GM21390 (cell line): ENCODE results near the gene CARMIL1.
A peak's percentile ranks its signal among the peaks of the same experiment; 100 is the strongest.

Source experiments
- ATAC-seq: cut with Tn5 transposase; IDR thresholded peaks from one replicate; pipeline ENCODE4 v1.9.1; 2021; ENCODE audit not compliant: unreplicated experiment

CARMIL1 gene

GRCh38 chr6:25464225-25464624, 185.1 kb downstream of the CARMIL1 start:
- no peak for ATAC-seq

DNA sequence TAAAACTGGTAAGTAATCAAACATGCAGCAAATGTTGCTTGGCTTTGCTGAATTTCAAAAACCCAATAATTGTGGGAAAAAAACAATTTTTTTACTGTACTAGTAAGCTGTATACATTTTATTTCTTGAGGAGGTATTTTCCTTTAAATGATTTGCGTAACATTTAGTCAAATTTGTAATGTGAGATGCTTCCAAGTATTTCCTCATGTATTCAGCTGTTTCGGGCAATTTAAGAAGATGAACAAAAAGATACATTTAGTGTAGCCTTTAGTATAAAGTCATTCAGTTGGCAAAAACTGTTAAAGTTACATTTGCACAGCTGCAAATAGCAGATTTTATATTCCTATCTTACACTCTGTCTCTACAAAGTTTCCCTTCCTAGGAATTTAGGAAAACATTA, 186.8 kb downstream of the CARMIL1 start:
- ATAC-seq, result no peak

DNA sequence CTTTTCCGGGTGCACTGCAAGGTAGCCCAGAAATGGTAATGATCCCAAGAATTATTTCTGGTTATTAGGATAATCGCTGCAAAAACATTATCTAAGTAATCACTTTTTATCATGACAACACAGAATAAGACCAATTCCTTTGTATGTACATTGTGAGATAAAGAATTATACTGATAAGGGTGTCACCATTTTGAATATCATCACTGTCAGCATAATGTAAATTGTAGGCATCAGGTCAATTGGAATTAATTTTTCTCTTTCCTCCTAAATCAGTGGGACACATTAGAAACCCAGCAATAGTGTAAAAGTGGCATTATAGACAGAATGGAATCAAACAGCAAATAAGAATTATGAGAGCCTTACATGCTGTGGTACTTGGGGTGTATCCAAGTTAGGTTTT, 189.7 kb downstream of the CARMIL1 start:
- no peak for ATAC-seq

- ATAC-seq, result no peak
Observed at GRCh38 chr6:25469797-25470388, 190.7 kb downstream of the CARMIL1 start.

DNA sequence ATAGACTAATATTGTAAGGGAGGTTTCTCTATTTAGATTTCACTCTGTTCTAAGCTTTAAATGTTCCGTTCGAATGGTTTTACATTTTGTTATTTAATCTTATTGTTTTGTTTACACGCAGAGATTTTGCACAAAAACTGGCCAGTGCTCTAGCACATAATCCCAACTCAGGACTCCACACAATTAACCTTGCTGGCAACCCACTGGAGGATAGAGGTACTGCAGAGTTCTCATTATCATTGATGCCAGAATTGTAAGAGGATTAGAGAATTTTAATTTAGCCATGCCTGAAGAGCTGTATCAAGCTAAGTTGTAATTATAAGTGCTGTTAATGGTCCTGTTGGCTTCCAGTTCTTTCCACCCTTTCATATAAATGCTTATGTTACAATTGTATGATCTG, 193.1 kb downstream of the CARMIL1 start:
- no peak for ATAC-seq

GRCh38 chr6:25472906-25473305, 193.7 kb downstream of the CARMIL1 start:
- no peak for ATAC-seq

DNA sequence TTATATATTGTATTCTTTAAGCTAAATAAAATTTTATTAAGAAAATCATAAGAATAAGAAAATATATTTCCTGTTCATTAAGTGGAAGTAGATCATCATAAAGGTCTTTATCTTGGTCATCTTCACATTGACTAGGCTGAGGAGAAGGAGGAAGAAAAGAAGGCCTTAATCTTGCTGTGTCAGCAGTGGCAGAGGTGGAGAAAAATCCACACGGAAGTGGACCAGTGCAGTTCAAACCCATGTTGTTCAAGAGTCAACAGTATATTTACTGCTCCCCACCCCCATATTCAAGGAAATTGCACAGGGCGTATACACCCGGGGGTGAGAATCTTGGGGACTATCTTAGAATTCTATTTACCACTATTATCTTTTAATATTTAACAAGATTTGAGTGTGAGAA, 194.3 kb downstream of the CARMIL1 start:
- no peak for ATAC-seq

DNA sequence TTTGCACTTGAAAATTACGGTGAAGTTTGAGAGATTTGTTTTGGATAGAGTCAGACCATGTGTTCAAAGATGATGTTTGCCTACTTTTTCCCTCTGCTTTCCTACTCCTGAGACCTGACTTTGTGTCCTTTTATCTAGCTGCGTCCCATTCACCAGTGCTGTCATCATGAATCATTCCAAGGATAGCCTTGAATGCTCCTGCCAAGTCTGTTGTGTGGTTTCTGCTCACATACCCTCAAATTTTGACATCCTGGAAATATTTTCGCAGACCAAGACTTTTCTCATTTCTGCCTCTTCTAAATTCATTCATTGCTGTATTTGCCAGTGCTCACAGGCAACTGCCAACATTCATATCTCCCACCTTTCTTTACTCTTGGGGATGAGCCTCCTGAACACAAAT, 197.0 kb downstream of the CARMIL1 start:
- no peak for ATAC-seq

DNA sequence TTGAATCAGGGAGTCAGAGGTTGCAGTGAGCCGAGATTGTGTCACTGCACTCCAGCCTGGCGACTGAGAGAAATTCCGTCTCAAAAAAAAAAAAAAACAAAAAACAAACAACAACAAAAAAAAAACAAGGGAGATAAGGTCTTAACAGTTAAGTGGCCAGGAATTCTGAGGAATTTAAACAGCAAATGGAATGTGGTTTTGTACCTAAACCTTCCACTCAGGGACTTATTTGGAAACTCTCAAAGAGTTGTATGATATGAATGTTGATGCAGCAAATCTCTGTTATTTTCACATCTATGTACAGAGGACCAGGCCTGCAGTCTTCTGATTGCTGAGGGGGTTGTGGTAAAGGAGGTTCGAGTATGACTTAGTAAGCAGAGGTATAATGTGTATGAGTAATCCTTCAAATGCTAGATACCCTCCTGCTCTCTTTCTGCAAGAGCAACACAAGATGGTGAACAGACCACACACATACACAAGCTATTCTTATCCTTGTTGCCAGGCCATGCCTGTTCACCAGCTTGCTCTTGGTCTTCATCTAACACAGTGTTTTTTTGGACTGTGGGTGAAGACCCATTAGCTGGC, 197.9 kb downstream of the CARMIL1 start:
- ATAC-seq, result no peak

DNA sequence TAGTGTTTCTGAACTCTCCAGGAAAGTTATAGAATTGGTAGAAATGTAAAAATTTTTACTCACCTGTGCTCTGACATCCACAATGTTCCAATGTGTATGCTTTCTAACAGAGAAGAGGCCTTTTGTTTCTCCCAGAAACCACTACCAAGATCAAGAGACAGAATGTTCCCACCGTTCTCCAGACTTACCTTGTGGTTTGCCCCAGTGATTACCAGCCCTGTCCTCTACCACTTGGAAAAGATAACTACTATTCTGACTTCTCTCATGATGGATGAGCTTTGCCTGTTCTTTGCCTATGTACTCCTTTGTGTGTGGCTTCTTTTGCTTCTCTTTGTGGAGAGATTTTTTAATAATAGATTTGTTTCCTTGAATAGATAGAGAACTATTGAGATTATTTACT, 199.8 kb downstream of the CARMIL1 start:
- ATAC-seq, result no peak

GRCh38 chr6:25481267-25481666, 202.1 kb downstream of the CARMIL1 start:
- no peak for ATAC-seq

DNA sequence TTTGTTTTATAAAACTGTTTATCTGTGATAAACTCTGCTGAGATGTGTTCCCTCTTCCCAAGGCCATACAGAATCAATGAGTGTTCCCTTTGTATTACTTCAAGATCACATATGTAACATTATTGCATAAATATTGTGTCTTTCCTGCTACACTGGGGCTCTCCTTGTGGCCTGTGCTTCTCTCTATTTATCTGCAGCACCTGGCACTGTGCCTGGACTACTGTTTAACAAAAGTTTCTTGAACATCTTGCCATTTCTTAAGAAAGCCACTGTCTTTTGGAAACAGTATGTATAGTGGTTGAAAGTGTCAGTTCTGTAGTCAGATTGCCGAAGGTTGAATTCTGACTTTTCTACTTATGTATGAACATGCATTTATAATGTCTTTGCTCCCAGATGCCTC, 203.8 kb downstream of the CARMIL1 start:
- ATAC-seq, result no peak

DNA sequence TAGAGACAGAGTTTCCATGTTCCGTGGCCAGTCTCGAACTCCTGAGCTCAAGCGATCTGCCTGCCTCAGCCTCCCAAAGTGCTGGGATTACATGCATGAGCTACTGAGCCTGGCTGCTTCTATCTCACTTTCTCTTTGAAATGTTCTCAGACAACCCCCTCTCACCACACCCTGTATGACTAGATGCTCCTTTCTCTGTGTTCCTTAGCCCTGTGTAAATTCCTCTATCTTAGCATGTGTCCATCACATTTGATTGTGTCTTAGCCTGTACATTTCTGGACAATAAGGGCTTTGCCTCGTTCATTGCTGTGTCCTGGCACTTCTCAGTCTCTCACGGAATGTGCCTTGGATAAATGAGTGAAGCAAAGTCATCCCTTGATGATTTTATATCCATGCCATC, 204.8 kb downstream of the CARMIL1 start:
- ATAC-seq, result no peak

GRCh38 chr6:25484900-25485299, 205.7 kb downstream of the CARMIL1 start:
- no peak for ATAC-seq

GRCh38 chr6:25485821-25486534, 206.8 kb downstream of the CARMIL1 start:
- no peak for ATAC-seq

- ATAC-seq, result no peak
Observed at GRCh38 chr6:25486550-25486949, 207.4 kb downstream of the CARMIL1 start.

GRCh38 chr6:25487012-25487411, 207.8 kb downstream of the CARMIL1 start:
- no peak for ATAC-seq

DNA sequence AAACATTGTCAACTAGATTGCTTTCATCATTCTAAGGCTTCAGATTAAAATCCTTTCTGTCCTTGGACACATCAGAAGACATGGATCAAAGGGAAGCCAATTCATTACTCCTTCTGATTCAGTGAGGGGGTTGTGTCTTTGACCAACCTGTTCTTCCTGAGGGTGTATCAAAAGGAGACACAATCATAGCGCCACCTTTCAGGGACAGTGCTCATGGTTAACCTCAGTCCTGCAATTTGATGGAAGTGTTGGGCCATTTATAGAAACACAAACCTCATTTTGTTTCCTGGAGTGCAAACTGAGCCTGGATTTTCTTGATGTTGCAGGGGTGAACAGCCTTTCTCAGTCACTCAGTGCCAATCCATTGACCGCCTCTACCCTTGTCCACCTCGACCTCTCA, 209.0 kb downstream of the CARMIL1 start:
- ATAC-seq, result no peak

DNA sequence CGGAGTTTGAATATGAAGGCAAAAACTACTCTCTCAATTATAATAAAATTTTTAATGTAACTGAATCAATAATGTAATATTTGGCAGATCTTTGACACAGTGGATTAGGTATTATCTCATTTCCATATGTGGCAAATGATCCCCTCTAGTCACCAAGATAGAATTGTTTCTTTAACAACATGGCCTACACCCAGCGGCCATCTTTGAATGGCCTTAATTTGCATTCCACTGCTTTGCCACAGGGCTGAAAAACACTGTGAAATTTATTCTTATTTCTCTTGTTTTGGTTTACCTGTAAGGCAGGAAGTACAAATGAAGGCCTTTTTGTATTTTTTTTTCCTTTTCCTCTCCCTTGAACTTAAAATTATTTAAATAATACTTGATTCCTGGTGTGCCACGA, 210.2 kb downstream of the CARMIL1 start:
- ATAC-seq, result no peak

GRCh38 chr6:25490018-25490801, 211.0 kb downstream of the CARMIL1 start:
- ATAC-seq, result peak; percentile 76

DNA sequence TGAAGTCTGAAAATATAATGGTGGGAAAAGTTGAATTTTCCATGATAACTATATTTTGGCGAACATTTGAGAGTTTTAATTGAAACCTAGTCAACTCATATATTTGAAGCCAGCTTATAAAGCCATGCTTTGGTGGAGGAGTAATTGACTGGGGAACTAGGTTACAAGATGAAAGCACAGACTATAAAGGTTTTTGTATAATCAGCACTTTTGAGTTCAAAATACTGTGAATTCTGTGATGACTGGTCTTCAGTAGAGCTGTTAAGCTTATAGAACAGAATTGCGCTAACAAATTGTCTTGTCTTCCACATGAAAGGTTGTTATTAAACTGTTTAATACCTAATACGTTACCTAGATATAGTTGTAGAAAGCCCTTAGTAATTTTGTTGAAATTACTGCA, 213.8 kb downstream of the CARMIL1 start:
- ATAC-seq, result no peak

DNA sequence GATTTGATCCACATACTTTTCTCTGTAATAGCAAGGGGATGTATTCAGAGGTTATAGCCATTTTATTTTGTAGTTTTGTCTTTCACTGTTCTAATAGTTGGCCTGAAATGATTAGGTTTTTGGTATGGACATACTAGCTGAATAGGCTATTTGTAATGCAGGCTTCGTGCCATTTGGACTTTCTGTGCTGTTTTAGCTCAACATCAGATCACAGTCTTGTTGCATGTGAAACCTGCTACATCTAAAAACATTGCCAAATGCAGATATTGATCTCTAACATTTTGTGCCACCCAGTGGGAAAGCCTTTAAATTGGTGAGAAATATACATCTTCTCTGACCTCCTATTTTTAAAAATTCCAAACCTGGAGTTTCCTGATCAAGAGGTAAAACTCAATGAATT, 215.3 kb downstream of the CARMIL1 start:
- ATAC-seq, result no peak
